Lower lobe of right lung (tissue), 2 donors: Measurements from ENCODE around the gene LPIN3. TPM values are rescaled to one million over a fixed set of nuclear protein-coding genes. Genes with fewer than 3 reads are reported as not detected.

ENCODE experiments used
- ATAC-seq, 2 donors: fragments of 200-7000 bp; cut with Tn5 transposase; one replicate each; pipeline ENCODE4 v1.9.1; 2020 to 2022; ENCODE audit warnings: mild to moderate bottlenecking in 2 of 2, moderate library complexity in 2 of 2
- DNase-seq: peaks from one replicate; pipeline ENCODE4 v3.0.0-alpha.2; 2020
- H3K27ac ChIP-seq: fragments of 200-600 bp; one replicate; pipeline ENCODE4 v1.8.0; 2022
- H3K27me3 ChIP-seq: fragments of 200-600 bp; one replicate; pipeline ENCODE4 v1.8.0; 2022; ENCODE audit warnings: low read depth
- H3K36me3 ChIP-seq: fragments of 200-600 bp; one replicate; pipeline ENCODE4 v1.8.0; 2022; ENCODE audit warnings: mild to moderate bottlenecking
- H3K4me1 ChIP-seq: fragments of 200-600 bp; one replicate; pipeline ENCODE4 v1.8.0; 2022
- H3K4me3 ChIP-seq: fragments of 200-600 bp; one replicate; pipeline ENCODE4 v1.8.0; 2022; ENCODE audit warnings: mild to moderate bottlenecking
- H3K9me3 ChIP-seq: fragments of 200-600 bp; one replicate; pipeline ENCODE4 v1.8.0; 2022
- intact Hi-C: fragments of 100-400 bp; cut with DNase I; formaldehyde crosslinking; loops from one replicate; pipeline ENCODE4 v1.11.0; 2022
- total RNA-seq: library from RNA; stranded (reverse); fragmentation: NEBNext Ultra II Directional; extraction: Animal tissue kit (Norgen Biotek cat#: 25700); gene quantifications from one replicate; pipeline ENCODE4 v1.2.1, GENCODE V29; 2021
- TF ChIP-seq, protein P1 (sequence below): fragments of 200-600 bp; IDR thresholded peaks from one replicate; pipeline ENCODE4 v1.8.0; 2022; ENCODE audit warnings: antibody characterized with exemption, mild to moderate bottlenecking
- donor health status: DM: no; HTN: yes; CAD: no; lungs with severe emphysema.

Gene LPIN3
- total RNA-seq, 1 donor from 2014 or later, result 16.3 TPM

DNA sequence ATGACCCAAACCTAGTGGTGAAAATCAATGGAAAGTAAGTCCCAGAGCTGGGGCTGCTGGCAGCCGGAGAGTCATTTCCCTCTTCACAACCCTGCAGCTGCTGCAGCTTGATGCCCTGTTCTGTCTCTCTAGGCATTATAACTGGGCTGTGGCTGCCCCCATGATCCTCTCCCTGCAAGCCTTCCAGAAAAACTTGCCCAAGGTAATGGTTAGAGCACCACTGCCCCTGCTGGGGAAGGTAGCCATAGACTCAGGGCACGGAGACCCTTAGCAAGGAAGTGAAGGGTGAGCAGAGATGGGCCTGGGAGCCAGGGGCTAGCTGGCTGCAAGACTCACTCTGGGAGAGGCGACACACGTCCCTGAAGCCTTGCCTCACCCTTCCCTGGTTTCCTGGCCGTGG, 12.0 kb downstream of the LPIN3 start:
- TF ChIP-seq, protein P1, sequence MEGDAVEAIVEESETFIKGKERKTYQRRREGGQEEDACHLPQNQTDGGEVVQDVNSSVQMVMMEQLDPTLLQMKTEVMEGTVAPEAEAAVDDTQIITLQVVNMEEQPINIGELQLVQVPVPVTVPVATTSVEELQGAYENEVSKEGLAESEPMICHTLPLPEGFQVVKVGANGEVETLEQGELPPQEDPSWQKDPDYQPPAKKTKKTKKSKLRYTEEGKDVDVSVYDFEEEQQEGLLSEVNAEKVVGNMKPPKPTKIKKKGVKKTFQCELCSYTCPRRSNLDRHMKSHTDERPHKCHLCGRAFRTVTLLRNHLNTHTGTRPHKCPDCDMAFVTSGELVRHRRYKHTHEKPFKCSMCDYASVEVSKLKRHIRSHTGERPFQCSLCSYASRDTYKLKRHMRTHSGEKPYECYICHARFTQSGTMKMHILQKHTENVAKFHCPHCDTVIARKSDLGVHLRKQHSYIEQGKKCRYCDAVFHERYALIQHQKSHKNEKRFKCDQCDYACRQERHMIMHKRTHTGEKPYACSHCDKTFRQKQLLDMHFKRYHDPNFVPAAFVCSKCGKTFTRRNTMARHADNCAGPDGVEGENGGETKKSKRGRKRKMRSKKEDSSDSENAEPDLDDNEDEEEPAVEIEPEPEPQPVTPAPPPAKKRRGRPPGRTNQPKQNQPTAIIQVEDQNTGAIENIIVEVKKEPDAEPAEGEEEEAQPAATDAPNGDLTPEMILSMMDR, result no peak

GRCh38 chr20:41353530-41353929, 12.9 kb downstream of the LPIN3 start:
- Histone ChIP-seq H3K9me3 (no peaks in the 10 kb centered on the region), H3K27ac (no peak overlapping the region), H3K36me3 (peaks cover 41% of the 10 kb centered on the region), H3K4me1 (no peaks in the 10 kb centered on the region), H3K4me3 (no peak overlapping the region), H3K27me3 (no peaks in the 10 kb centered on the region)
- DNase-seq (no peak), ATAC-seq (no peak)
- TF ChIP-seq, protein P1, result no peak
- intact Hi-C loops, result no loop called here

More for the DNA sequence above, 12.0 kb downstream of the LPIN3 start:
- Histone ChIP-seq H3K4me3 (no peak overlapping the region), H3K27ac (no peak overlapping the region), H3K9me3 (no peaks in the 10 kb centered on the region), H3K4me1 (no peaks in the 10 kb centered on the region), H3K36me3 (peaks cover 43% of the 10 kb centered on the region), H3K27me3 (no peaks in the 10 kb centered on the region)
- intact Hi-C loops, result no loop called here
- no peak for DNase-seq
- ATAC-seq, result no peak

GRCh38 chr20:41355192-41355591, 14.6 kb downstream of the LPIN3 start:
- TF ChIP-seq, protein P1, result no peak
- no peak overlapping the region for H3K27ac ChIP-seq
- intact Hi-C loops, result no loop called here
- H3K9me3 ChIP-seq, result no peaks in the 10 kb centered on the region
- H3K27me3 ChIP-seq, result no peaks in the 10 kb centered on the region
- H3K4me1 ChIP-seq, result no peaks in the 10 kb centered on the region
- H3K36me3 ChIP-seq, result peaks cover 27% of the 10 kb centered on the region
- ATAC-seq (no peak), DNase-seq (no peak)
- no peak overlapping the region for H3K4me3 ChIP-seq

- Histone ChIP-seq H3K4me3 (no peak overlapping the region), H3K27me3 (no peaks in the 10 kb centered on the region), H3K27ac (no peak overlapping the region), H3K9me3 (no peaks in the 10 kb centered on the region), H3K4me1 (no peaks in the 10 kb centered on the region), H3K36me3 (peaks cover 25% of the 10 kb centered on the region)
- TF ChIP-seq, protein P1, result no peak
- no peak for DNase-seq
- no peak for ATAC-seq
- intact Hi-C loops, result no loop called here
Observed at GRCh38 chr20:41355598-41356203, 15.1 kb downstream of the LPIN3 start.

DNA sequence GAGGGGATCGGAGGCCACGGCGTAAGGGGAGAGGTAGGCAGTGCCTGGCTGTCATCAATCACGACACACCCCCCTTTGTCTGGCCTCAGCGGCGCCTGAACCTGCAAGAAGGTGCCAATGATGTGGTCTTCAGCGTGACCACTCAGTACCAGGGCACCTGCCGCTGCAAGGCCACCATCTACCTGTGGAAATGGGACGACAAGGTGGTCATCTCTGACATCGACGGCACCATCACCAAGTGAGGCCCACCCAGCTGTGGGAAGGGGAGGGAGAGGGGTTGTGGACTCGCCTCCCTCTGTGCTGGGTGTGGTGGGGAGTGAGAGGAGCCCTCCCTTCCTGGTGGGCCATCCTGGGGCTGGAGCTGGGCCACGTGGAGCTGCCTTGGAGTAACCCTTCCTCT, 16.3 kb downstream of the LPIN3 start:
- DNase-seq (no peak), ATAC-seq (no peak)
- Histone ChIP-seq H3K27ac (no peak overlapping the region), H3K4me1 (no peaks in the 10 kb centered on the region), H3K4me3 (no peak overlapping the region), H3K36me3 (peaks cover 21% of the 10 kb centered on the region), H3K27me3 (no peaks in the 10 kb centered on the region), H3K9me3 (no peaks in the 10 kb centered on the region)
- TF ChIP-seq, protein P1, result no peak
- intact Hi-C loops, result no loop called here
